HCT116 (cell line): ENCODE data around the gene ERBB4. TPM values are rescaled to one million over a fixed set of nuclear protein-coding genes. Genes with fewer than 3 reads are reported as not detected.
A peak's percentile ranks its signal among the peaks of the same experiment; 100 is the strongest.

Experiments used
- ATAC-seq: fragments of 200-7000 bp; cut with Tn5 transposase; 2 replicates; pipeline ENCODE4 v1.9.1; 2020; ENCODE audit warnings: mild to moderate bottlenecking, moderate library complexity
- BruUV-seq: library from RNA; stranded (reverse); fragments of 400-500 nt; replicated peaks from 2 replicates; lab custom pipeline; 2021; lab: Mats Ljungman, UMichigan
- CTCF ChIA-PET: fragments of 300-600 bp; sonication (Branson Sonifier 250); formaldehyde crosslinking; loops from one replicate; lab custom pipeline; 2021; ENCODE audit warnings: antibody characterized with exemption; lab: Charles Lee
- POLR2A ChIA-PET: fragments of 300-600, 350-600 bp; sonication (Branson Sonifier 250); formaldehyde crosslinking; loops from one replicate; lab custom pipeline; 2021; ENCODE audit warnings: antibody characterized with exemption; lab: Charles Lee
- RAD21 ChIA-PET, 2 experiments: fragments of 300-600 bp; sonication (Branson Sonifier 250); formaldehyde crosslinking; loops; one replicate each; lab custom pipeline; 2023; ENCODE audit warnings: low total read pairs in 2 of 2; ENCODE audit not compliant: uncharacterized antibody in 2 of 2, unreplicated experiment in 2 of 2, low non-redundant PET in 1 of 2; lab: Charles Lee
- DNase-seq: peaks from one replicate; pipeline ENCODE4 v3.0.0-alpha.2; 2010; ENCODE audit warnings: low read depth, low spot score
- H2AFZ ChIP-seq: fragments of 200-600 bp; shearing (Covaris generic), sonication (generic); 2 replicates; pipeline ENCODE4 v1.6.1; 2017; ENCODE audit warnings: low read depth, mixed run types, mixed read lengths, antibody characterized with exemption, low read length; ENCODE audit not compliant: poor library complexity, severe bottlenecking
- H3K27ac ChIP-seq: 2 replicates; pipeline ENCODE4 v1.5.1; 2012; ENCODE audit warnings: low read depth, low read length
- H3K27me3 ChIP-seq: fragments of 200-600 bp; sonication (generic); 2 replicates; pipeline ENCODE4 v1.6.1; 2016; ENCODE audit warnings: mixed run types, low read length, mixed read lengths; ENCODE audit not compliant: insufficient read depth
- H3K36me3 ChIP-seq, 2 experiments: fragments of 200-500 bp in 1 of 2; fragments of 200-600 bp in 1 of 2; sonication (Bioruptor generic) in 1 of 2; sonication (generic) in 1 of 2; 2 replicates each; pipeline versions ENCODE4 v1.5.1 to v1.6.1; 2014 to 2016; ENCODE audit warnings: low read length in 2 of 2, inconsistent platforms in 1 of 2, mixed read lengths in 1 of 2, mixed run types in 1 of 2; ENCODE audit not compliant: insufficient read depth in 2 of 2, control insufficient read depth in 1 of 2
- H3K4me1 ChIP-seq, 2 experiments: fragments of 200-600 bp in 1 of 2; sonication (generic) in 1 of 2; 2 replicates each; pipeline versions ENCODE4 v1.5.1 to v1.6.1; 2012 to 2017; ENCODE audit warnings: low read length in 2 of 2, inconsistent platforms in 1 of 2, mild to moderate bottlenecking in 1 of 2, mixed read lengths in 1 of 2, mixed run types in 1 of 2, moderate library complexity in 1 of 2; ENCODE audit not compliant: insufficient read depth in 2 of 2, control insufficient read depth in 1 of 2
- H3K4me2 ChIP-seq: fragments of 200-600 bp; sonication (generic); 2 replicates; pipeline ENCODE4 v1.6.1; 2017; ENCODE audit warnings: mixed run types, low read length, mixed read lengths
- H3K4me3 ChIP-seq, 2 experiments: fragments of 200-600 bp in 1 of 2; sonication (generic) in 1 of 2; replicated peaks in 1 of 2; 2 replicates each; pipeline ENCODE4 v1.5.1; 2011 to 2016; ENCODE audit warnings: low read length in 2 of 2, control low read depth in 1 of 2, low read depth in 1 of 2, mild to moderate bottlenecking in 1 of 2, mixed read lengths in 1 of 2, mixed run types in 1 of 2
- H3K79me2 ChIP-seq: fragments of 200-600 bp; sonication (generic); 2 replicates; pipeline ENCODE4 v1.6.1; 2017; ENCODE audit warnings: mild to moderate bottlenecking, mixed run types, low read length, moderate library complexity, mixed read lengths; ENCODE audit not compliant: insufficient read depth
- H3K9ac ChIP-seq: fragments of 200-600 bp; sonication (generic); 2 replicates; pipeline ENCODE4 v1.6.1; 2016; ENCODE audit warnings: low read length, mixed read lengths
- H3K9me2 ChIP-seq: fragments of 200-600 bp; sonication (generic), shearing (Covaris generic); 2 replicates; pipeline ENCODE4 v1.6.1; 2017; ENCODE audit warnings: mixed run types, mild to moderate bottlenecking, moderate library complexity; ENCODE audit not compliant: insufficient read depth
- H3K9me3 ChIP-seq, 2 experiments: fragments of 200-500 bp in 1 of 2; fragments of 200-600 bp in 1 of 2; sonication (Bioruptor generic) in 1 of 2; sonication (generic) in 1 of 2; 2 replicates each; pipeline ENCODE4 v1.6.1; 2014 to 2017; ENCODE audit warnings: low read length in 2 of 2, mixed read lengths in 2 of 2, inconsistent platforms in 1 of 2, low read depth in 1 of 2, mild to moderate bottlenecking in 1 of 2, mixed run types in 1 of 2, moderate library complexity in 1 of 2; ENCODE audit not compliant: control insufficient read depth in 1 of 2, insufficient read depth in 1 of 2
- H4K20me1 ChIP-seq: fragments of 200-600 bp; sonication (generic), shearing (Covaris generic); 2 replicates; pipeline ENCODE4 v1.6.1; 2017; ENCODE audit warnings: mixed run types, mild to moderate bottlenecking, moderate library complexity; ENCODE audit not compliant: insufficient read depth
- POLR2AphosphoS5 ChIP-seq: IDR thresholded peaks from 2 replicates; pipeline ENCODE4 v1.6.1; 2011; ENCODE audit warnings: mild to moderate bottlenecking, low read depth, low read length, moderate library complexity
- RAD21 ChIP-seq: IDR thresholded peaks from 2 replicates; pipeline ENCODE4 v1.6.1; 2012; ENCODE audit warnings: low read depth, mild to moderate bottlenecking
- SRF ChIP-seq: IDR thresholded peaks from 2 replicates; pipeline ENCODE4 v1.6.1; 2012; ENCODE audit warnings: low read depth
- ZNF274 ChIP-seq: fragments of 200-500 bp; sonication (Bioruptor generic); IDR thresholded peaks from 2 replicates; pipeline ENCODE4 v1.6.1; 2014; ENCODE audit warnings: mild to moderate bottlenecking, low read depth, low read length, inconsistent platforms
- intact Hi-C: fragments of 100-400 bp; cut with micrococcal nuclease; formaldehyde crosslinking; loops from 2 replicates; pipeline ENCODE4 v1.10.0; 2022
- total RNA-seq: library from RNA; stranded (reverse); gene quantifications from one replicate; pipeline ENCODE4 v1.2.1, GENCODE V29; 2021; ENCODE audit not compliant: unreplicated experiment
- TF ChIP-seq, protein P1 (sequence below), 3 experiments: fragments of 200-600 bp in 1 of 3; sonication (generic) in 1 of 3; IDR thresholded peaks in 2 of 3; conservative IDR thresholded peaks in 1 of 3; 2 replicates each; pipeline ENCODE4 v1.5.1; 2012 to 2017; ENCODE audit warnings: low read depth in 2 of 3, low read length in 2 of 3, antibody characterized with exemption in 1 of 3, borderline replicate concordance in 1 of 3, control low read depth in 1 of 3, mild to moderate bottlenecking in 1 of 3, mixed read lengths in 1 of 3, mixed run types in 1 of 3, moderate library complexity in 1 of 3; ENCODE audit not compliant: insufficient read depth in 1 of 3

ERBB4 gene
- total RNA-seq, 1 experiment from 2014 or later, result 0.10 TPM

DNA sequence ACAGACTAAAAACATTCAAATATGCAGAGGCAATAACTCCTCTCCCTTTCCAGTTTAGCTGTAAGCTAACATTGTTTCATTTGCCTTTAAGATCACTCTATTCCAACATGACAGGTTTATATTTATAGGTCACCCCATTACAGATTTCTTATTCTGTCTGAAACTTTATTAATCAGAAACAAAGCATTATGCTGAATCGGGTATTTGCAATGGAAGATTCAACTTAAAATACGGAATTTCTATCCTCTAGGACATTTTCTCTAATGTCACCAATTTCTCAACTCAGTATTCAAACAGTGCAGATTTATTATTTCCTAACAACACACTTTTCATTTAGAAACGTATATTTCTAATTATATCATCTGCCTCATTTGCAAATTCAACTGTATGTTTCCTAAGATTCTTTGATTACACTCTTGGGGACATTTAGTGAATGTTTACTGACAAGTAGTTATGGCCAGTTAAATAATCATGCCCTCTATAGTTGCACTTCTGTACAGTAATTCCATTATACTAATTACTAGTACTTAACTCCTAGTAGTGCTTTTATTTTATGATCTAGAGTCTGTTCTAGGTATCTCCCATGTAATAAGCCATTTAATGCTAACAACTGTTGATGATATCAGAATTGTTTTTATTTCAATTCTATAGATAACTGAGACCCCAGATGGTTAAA is 358.1 kb downstream of the ERBB4 start:
- Histone ChIP-seq H3K4me3 (no peak overlapping the region), H3K9me2 (no peaks in the 10 kb centered on the region), H3K36me3 (no peaks in the 10 kb centered on the region), H3K27me3 (no peaks in the 10 kb centered on the region), H3K4me1 (no peaks in the 10 kb centered on the region), H3K9me3 (no peaks in the 10 kb centered on the region), H2AFZ (no peak overlapping the region), H3K4me2 (no peak overlapping the region), H3K27ac (no peak overlapping the region), H4K20me1 (no peaks in the 10 kb centered on the region), H3K9ac (no peak overlapping the region), H3K79me2 (no peaks in the 10 kb centered on the region)
- CTCF ChIA-PET, result no interaction called here
- TF ChIP-seq SRF (no peak), ZNF274 (no peak), POLR2AphosphoS5 (no peak)
- POLR2A ChIA-PET, result no interaction called here
- ATAC-seq (no peak), DNase-seq (no peak)
- RAD21 ChIA-PET, result no interaction called here
- intact Hi-C loops, result no loop called here
- no TSS peak for BruUV-seq

DNA sequence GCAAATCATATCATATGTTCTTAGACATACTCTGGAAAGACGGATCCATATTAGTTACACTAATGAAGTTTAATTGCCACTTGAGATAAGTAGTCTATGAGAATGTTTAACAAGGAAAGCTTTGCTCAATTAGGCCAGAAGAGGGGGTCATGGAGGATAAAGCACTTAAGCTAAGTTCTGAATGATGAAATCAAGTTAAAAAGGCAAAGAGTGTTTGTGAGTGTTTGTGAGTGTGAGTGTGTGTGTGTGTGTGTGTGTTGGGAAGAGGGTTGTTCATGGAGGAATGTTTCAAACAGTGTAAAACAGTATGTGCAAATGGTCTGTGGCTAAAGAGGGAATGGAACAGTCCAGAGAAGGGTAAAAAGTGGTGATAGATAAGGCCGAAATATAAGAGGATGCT is 360.9 kb downstream of the ERBB4 start:
- Histone ChIP-seq H4K20me1 (no peaks in the 10 kb centered on the region), H3K27ac (no peak overlapping the region), H3K9ac (no peak overlapping the region)
- intact Hi-C loops, result no loop called here
- peak; percentile 6 for DNase-seq
- RAD21 ChIA-PET, result no interaction called here
- TF ChIP-seq, protein P1, sequence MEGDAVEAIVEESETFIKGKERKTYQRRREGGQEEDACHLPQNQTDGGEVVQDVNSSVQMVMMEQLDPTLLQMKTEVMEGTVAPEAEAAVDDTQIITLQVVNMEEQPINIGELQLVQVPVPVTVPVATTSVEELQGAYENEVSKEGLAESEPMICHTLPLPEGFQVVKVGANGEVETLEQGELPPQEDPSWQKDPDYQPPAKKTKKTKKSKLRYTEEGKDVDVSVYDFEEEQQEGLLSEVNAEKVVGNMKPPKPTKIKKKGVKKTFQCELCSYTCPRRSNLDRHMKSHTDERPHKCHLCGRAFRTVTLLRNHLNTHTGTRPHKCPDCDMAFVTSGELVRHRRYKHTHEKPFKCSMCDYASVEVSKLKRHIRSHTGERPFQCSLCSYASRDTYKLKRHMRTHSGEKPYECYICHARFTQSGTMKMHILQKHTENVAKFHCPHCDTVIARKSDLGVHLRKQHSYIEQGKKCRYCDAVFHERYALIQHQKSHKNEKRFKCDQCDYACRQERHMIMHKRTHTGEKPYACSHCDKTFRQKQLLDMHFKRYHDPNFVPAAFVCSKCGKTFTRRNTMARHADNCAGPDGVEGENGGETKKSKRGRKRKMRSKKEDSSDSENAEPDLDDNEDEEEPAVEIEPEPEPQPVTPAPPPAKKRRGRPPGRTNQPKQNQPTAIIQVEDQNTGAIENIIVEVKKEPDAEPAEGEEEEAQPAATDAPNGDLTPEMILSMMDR (IDR thresholded peaks at IDR 0.05 in 2 of 3, conservative IDR thresholded peaks at IDR 0.05 in 1 of 3; ENCODE audit: borderline replicate concordance in 1 of 3, insufficient read depth in 1 of 3, low read depth in 2 of 3, low read length in 2 of 3), result peak in 2 of 3 experiments; percentile 33 to 35; a peak in 2 of 6 replicates
- TF ChIP-seq ZNF274, result no peak
- TF ChIP-seq RAD21, result peak; percentile 28; the same call in 1 of the 2 replicates
- TF ChIP-seq, all 23 proteins: peak for 2
- Histone ChIP-seq H3K9me2 (no peaks in the 10 kb centered on the region), H3K79me2 (no peaks in the 10 kb centered on the region), H3K4me3 (no peak overlapping the region), H3K4me2 (no peak overlapping the region), H3K9me3 (no peaks in the 10 kb centered on the region), H2AFZ (peak overlapping the region; percentile 76), H3K27me3 (no peaks in the 10 kb centered on the region), H3K36me3 (no peaks in the 10 kb centered on the region), H3K4me1 (no peaks in the 10 kb centered on the region)
- CTCF ChIA-PET, result interaction anchor here (0.9 to 1.3 kb wide), 4 partner anchors 17 to 433 kb away, joined by 3 to 7 read pairs (median 3); no protein-coding TSS in a partner anchor
- BruUV-seq, result no TSS peak
- POLR2A ChIA-PET, result no interaction called here
- ATAC-seq, result peak; percentile 49; the same call in 1 of the 2 replicates
